ENCODE results near the gene NRAP. TPM values are rescaled to one million over a fixed set of nuclear protein-coding genes. Genes with fewer than 3 reads are reported as not detected.

The NRAP gene
- total and polyA plus RNA-seq, 10 of the 15 experiments (the other 5 are each of a cell fraction or from before 2014, with no cell fraction given): not detected

DNA sequence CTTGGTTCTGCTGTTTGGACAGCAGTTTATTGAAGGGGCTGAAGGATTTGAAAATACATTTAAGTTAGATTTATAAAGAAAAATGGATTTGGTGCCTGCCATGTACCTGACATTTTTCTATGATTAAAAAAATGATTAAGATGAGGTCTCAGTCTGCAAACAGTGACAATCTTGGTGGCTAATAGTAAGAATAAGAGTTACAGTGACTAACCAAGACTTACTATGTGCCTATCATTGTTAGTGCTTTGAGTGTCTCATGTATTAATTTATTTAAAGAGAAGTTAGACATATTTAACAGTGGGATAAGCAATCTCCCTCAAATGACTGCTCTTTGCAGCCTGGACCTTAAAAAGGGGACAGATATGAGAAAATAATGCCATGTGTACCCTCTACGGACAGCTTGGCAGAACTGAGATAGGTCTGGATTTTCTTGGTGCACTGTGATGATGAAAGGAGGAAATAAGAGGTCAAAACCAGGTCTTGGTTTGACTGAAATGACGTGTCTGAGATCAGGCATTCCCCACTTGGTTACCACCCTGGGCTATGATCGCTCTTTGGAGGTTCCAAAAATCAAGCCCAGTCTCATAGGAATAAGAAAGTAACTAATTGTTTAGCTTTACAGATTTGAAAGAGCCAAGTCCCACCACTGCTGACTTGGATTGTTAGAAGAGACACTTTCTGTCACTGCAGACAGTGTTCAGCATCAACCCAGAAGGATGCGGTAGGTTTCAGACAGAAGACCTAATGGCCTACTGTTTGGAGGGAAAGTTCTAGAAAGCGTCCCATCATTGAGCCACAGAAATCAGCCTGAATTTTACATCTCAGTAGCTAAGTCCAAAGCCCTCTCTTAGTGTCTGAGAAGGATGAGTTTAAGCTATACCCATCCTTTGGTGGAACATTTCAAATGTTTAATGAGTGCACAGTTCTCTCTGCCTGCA, 18.0 kb upstream of the NRAP start:
- Histone ChIP-seq H3K4me3 (peak overlapping the region; percentile 71), H3K36me3 (ENCODE audit: control insufficient read depth in 2 of 2, insufficient read depth in 2 of 2, low read length in 1 of 2) (no peaks in the 10 kb centered on the region), H2AFZ (ENCODE audit: control insufficient read depth, low read depth, low read length) (peak overlapping the region; percentile 13; the same call in 1 of the 2 replicates), H3K4me2 (ENCODE audit: control insufficient read depth, insufficient read depth) (peak overlapping the region; percentile 98), H3K27me3 (replicated peaks in 1 of 2; ENCODE audit: control insufficient read depth in 2 of 2, insufficient read depth in 2 of 2, low read length in 1 of 2) (no peaks in the 10 kb centered on the region), H3K27ac (ENCODE audit: control insufficient read depth, insufficient read depth) (peak overlapping the region; percentile 95), H3K4me1 (ENCODE audit: control insufficient read depth, insufficient read depth, low read length) (peaks cover 22% of the 10 kb centered on the region), H3K9ac (ENCODE audit: control insufficient read depth, insufficient read depth, low read length) (peak overlapping the region; percentile 98), H3K79me2 (ENCODE audit: control insufficient read depth, insufficient read depth, low read length) (peaks cover 35% of the 10 kb centered on the region), H3K9me3 (replicated peaks; ENCODE audit: control insufficient read depth, insufficient read depth, low read length) (peaks cover 6% of the 10 kb centered on the region), H4K20me1 (ENCODE audit: control insufficient read depth, insufficient read depth) (no peaks in the 10 kb centered on the region)
- ATAC-seq (peak; percentile 56), DNase-seq (ENCODE audit: low read depth, low spot score) (peak; percentile 77), FAIRE-seq (peak; percentile 98)
- intact Hi-C loops (cut with micrococcal nuclease; ENCODE audit: unreplicated experiment): loop anchor here (5.0 kb wide), 1 partner anchor 175 kb away; no protein-coding TSS in a partner anchor
- in situ Hi-C loops (cut with MboI): loop anchor here (25.0 kb wide), 1 partner anchor 1130 kb away; the partner anchor contains the start of gene FHIP2A
- CTCF ChIA-PET: interaction anchor here (0.7 to 1.4 kb wide), 5 partner anchors 8 to 489 kb away, joined by 3 to 4 read pairs (median 4); no protein-coding TSS in a partner anchor
- TSS peak; percentile 85 for BruUV-seq (replicated peaks)
- RAD21 ChIA-PET (ENCODE audit: unreplicated experiment): interaction anchor here (0.8 to 1.5 kb wide), 8 partner anchors 10 to 421 kb away, joined by 3 to 6 read pairs (median 4); no protein-coding TSS in a partner anchor
- POLR2A ChIA-PET: interaction anchor here (0.6 to 1.2 kb wide), 4 partner anchors 26 to 1307 kb away, joined by 3 to 4 read pairs (median 4); no protein-coding TSS in a partner anchor
- SMC1A ChIA-PET (ENCODE audit: uncharacterized antibody, unreplicated experiment): interaction anchor here (0.8 to 2.2 kb wide), 10 partner anchors 13 to 414 kb away, joined by 3 to 6 read pairs (median 3); no protein-coding TSS in a partner anchor
- WGBS (ENCODE audit: insufficient coverage, insufficient replicate concordance, low lambda C conversion rate, missing lambda C conversion rate): 5% methylated on average over 5 of the region's 5 CpGs
- no peak for TF ChIP-seq CHD1 (IDR thresholded peaks at IDR 0.05; ENCODE audit: low read depth, low read length)
- TF ChIP-seq MXI1 (IDR thresholded peaks at IDR 0.05; ENCODE audit: low read depth, low read length): peak; percentile 37; the same call in 1 of the 2 replicates
- no peak for TF ChIP-seq MYB (IDR thresholded peaks at IDR 0.05; ENCODE audit: borderline replicate concordance, low read depth, low read length)
- peak in 1 of 2 experiments; percentile 39; a peak in 1 of 4 replicates for TF ChIP-seq CEBPB (IDR thresholded peaks at IDR 0.05; ENCODE audit: borderline replicate concordance in 1 of 2, low read depth in 2 of 2, low read length in 2 of 2)
- TF ChIP-seq NFIC (IDR thresholded peaks at IDR 0.05; ENCODE audit: low read depth, low read length): peak; percentile 96
- peak; percentile 73; the same call in 1 of the 2 replicates for TF ChIP-seq FOXM1 (IDR thresholded peaks at IDR 0.05; ENCODE audit: low read depth, low read length)
- TF ChIP-seq PAX5 (IDR thresholded peaks at IDR 0.05; ENCODE audit: borderline replicate concordance, low read depth, low read length): peak; percentile 84; the same call in 1 of the 2 replicates
- TF ChIP-seq YY1 (IDR thresholded peaks at IDR 0.05; ENCODE audit: low read depth, low read length): no peak
- no peak for TF ChIP-seq KLF5 (IDR thresholded peaks at IDR 0.05; ENCODE audit: partially characterized antibody)
- TF ChIP-seq SIX5 (IDR thresholded peaks at IDR 0.05; ENCODE audit: low read depth, low read length, severe bottlenecking): no peak
- TF ChIP-seq KDM1A (IDR thresholded peaks at IDR 0.05; ENCODE audit: borderline replicate concordance): no peak
- TF ChIP-seq ATF3 (IDR thresholded peaks at IDR 0.05; ENCODE audit: borderline replicate concordance, extremely low read depth, low read depth, low read length): no peak
- peak; percentile 84 for TF ChIP-seq CREB1 (IDR thresholded peaks at IDR 0.05; ENCODE audit: low read depth)
- no peak for TF ChIP-seq ZBTB11 (CRISPR knock-in tag; IDR thresholded peaks at IDR 0.05)
- TF ChIP-seq STAT3 (IDR thresholded peaks at IDR 0.05; ENCODE audit: low read depth, low read length): 0 out of 2 replicates have a peak, but pooled peaks have one; percentile 19
- no peak for TF ChIP-seq LARP7 (IDR thresholded peaks at IDR 0.05)
- no peak for TF ChIP-seq FOXK2 (IDR thresholded peaks at IDR 0.05)
- peak; percentile 96 for TF ChIP-seq RUNX3 (IDR thresholded peaks at IDR 0.05; ENCODE audit: low read length)
- TF ChIP-seq TBL1XR1 (IDR thresholded peaks at IDR 0.05; ENCODE audit: low read depth, low read length): peak; percentile 97
- no peak for TF ChIP-seq RFX5 (IDR thresholded peaks at IDR 0.05; ENCODE audit: low read depth, low read length)

Measured in GM12878 (cell line).